ENCODE measurements around the gene MCAM. TPM values are rescaled to one million over a fixed set of nuclear protein-coding genes. Genes with fewer than 3 reads are reported as not detected.

The MCAM gene
- total RNA-seq, 1 experiment from 2014 or later = 124 TPM

- TF ChIP-seq EZH2 (IDR thresholded peaks at IDR 0.05; ENCODE audit: low read length, unreplicated experiment) (no peak), CTCF (conservative IDR thresholded peaks at IDR 0.05; ENCODE audit: low read depth, low read length) (peak; percentile 83)
- ChIA-PET CTCF (interaction anchor here (0.5 to 1.0 kb wide), 5 partner anchors 22 to 82 kb away, joined by 3 to 5 read pairs (median 3); partner anchors contain the start of gene CBL), POLR2A (ENCODE audit: unreplicated experiment) (no interaction called here)
- BruUV-seq (replicated peaks) = no TSS peak
- H3K27ac ChIP-seq (ENCODE audit: low read length) = no peak overlapping the region
- no peaks in the 10 kb centered on the region for H3K4me1 ChIP-seq (ENCODE audit: insufficient read depth, low read length)
- peak; percentile 89 for ATAC-seq
- no peaks in the 10 kb centered on the region for H3K27me3 ChIP-seq (ENCODE audit: low read length)
- H3K9ac ChIP-seq (ENCODE audit: low read length) = no peak overlapping the region
- peaks cover 29% of the 10 kb centered on the region for H3K36me3 ChIP-seq (ENCODE audit: low read depth, low read length)
- H3F3A ChIP-seq (ENCODE audit: low read length, unreplicated experiment) = no peaks in the 10 kb centered on the region
- no peaks in the 10 kb centered on the region for H4K20me1 ChIP-seq (ENCODE audit: low read length)
- no peaks in the 10 kb centered on the region for H3K9me2 ChIP-seq (replicated peaks; ENCODE audit: low read length)
- intact Hi-C loops (cut with micrococcal nuclease) = loop anchor here (1.0 to 2.0 kb wide), 2 partner anchors 78 to 88 kb away; partner anchors contain the start of gene CBL
- no peaks in the 10 kb centered on the region for H3K9me3 ChIP-seq (ENCODE audit: low read length)
- peak; percentile 73 for DNase-seq
- H3K79me2 ChIP-seq (ENCODE audit: low read length) = no peaks in the 10 kb centered on the region
- H3K4me2 ChIP-seq (ENCODE audit: low read length) = no peak overlapping the region
- no peak overlapping the region for H2AFZ ChIP-seq (ENCODE audit: low read length)
- no peak overlapping the region for H3K4me3 ChIP-seq (ENCODE audit: low read length)
These were observed 32.4 kb downstream of the MCAM start for GRCh38 chr11:119284344-119285157.

- TF ChIP-seq CTCF (conservative IDR thresholded peaks at IDR 0.05; ENCODE audit: low read depth, low read length) = no peak
- no peak for TF ChIP-seq EZH2 (IDR thresholded peaks at IDR 0.05; ENCODE audit: low read length, unreplicated experiment)
- no peak for TF ChIP-seq EZH2phosphoT487 (IDR thresholded peaks at IDR 0.05; ENCODE audit: borderline replicate concordance, low read length)
- Histone ChIP-seq H2AFZ (ENCODE audit: low read length) (no peak overlapping the region), H3K9me3 (ENCODE audit: low read length) (no peaks in the 10 kb centered on the region), H3K79me2 (ENCODE audit: low read length) (no peaks in the 10 kb centered on the region), H3F3A (ENCODE audit: low read length, unreplicated experiment) (no peaks in the 10 kb centered on the region), H3K9ac (ENCODE audit: low read length) (no peak overlapping the region), H3K9me2 (replicated peaks; ENCODE audit: low read length) (no peaks in the 10 kb centered on the region), H4K20me1 (ENCODE audit: low read length) (no peaks in the 10 kb centered on the region), H3K27me3 (ENCODE audit: low read length) (no peaks in the 10 kb centered on the region), H3K4me2 (ENCODE audit: low read length) (no peak overlapping the region), H3K4me3 (ENCODE audit: low read length) (no peak overlapping the region), H3K4me1 (ENCODE audit: insufficient read depth, low read length) (no peaks in the 10 kb centered on the region), H3K27ac (ENCODE audit: low read length) (no peak overlapping the region), H3K36me3 (ENCODE audit: low read depth, low read length) (peaks cover 27% of the 10 kb centered on the region; the same call in 1 of the 2 replicates)
- intact Hi-C loops (cut with micrococcal nuclease) = no loop called here
- CTCF ChIA-PET = no interaction called here
- no TSS peak for BruUV-seq (replicated peaks)
- ATAC-seq = no peak
- POLR2A ChIA-PET (ENCODE audit: unreplicated experiment) = interaction anchor here (0.7 kb wide), 1 partner anchor 53 kb away, joined by 4 read pairs; no protein-coding TSS in a partner anchor
- no peak for DNase-seq
These were observed 34.4 kb downstream of the MCAM start for GRCh38 chr11:119282495-119282894.

DNA sequence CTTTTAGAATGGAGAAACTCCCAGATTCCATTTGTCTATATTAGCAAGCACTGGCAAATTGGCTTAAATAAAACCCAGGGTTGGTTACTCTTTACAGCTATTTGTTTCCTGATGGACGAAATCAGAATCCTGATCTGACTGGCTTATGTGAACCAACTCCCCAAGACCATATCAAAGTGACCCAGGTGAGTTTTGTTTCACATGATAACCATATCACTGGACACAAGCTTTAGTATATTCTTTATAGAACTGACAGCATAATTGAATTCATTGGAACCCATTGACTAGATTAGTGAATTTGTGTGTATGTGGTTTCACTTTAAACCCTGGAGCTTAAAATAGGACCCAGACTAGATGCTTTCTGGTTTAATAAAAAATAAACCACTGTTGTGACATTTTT is 39.3 kb downstream of the MCAM start:
- H3K4me2 ChIP-seq (ENCODE audit: low read length) = no peak overlapping the region
- H3K79me2 ChIP-seq (ENCODE audit: low read length) = 0 out of 2 replicates have a peak, but pooled peaks cover 2% of the 10 kb centered on the region
- H3K27me3 ChIP-seq (ENCODE audit: low read length) = no peaks in the 10 kb centered on the region
- ATAC-seq (no peak), DNase-seq (no peak)
- BruUV-seq (replicated peaks) = no TSS peak
- no peak for TF ChIP-seq CTCF (conservative IDR thresholded peaks at IDR 0.05; ENCODE audit: low read depth, low read length)
- TF ChIP-seq EZH2phosphoT487 (IDR thresholded peaks at IDR 0.05; ENCODE audit: borderline replicate concordance, low read length) = no peak
- no peak for TF ChIP-seq EZH2 (IDR thresholded peaks at IDR 0.05; ENCODE audit: low read length, unreplicated experiment)
- H3K27ac ChIP-seq (ENCODE audit: low read length) = no peak overlapping the region
- no peak overlapping the region for H3K9ac ChIP-seq (ENCODE audit: low read length)
- H3K4me3 ChIP-seq (ENCODE audit: low read length) = no peak overlapping the region
- intact Hi-C loops (cut with micrococcal nuclease) = no loop called here
- H3K9me2 ChIP-seq (replicated peaks; ENCODE audit: low read length) = no peaks in the 10 kb centered on the region
- POLR2A ChIA-PET (ENCODE audit: unreplicated experiment) = no interaction called here
- no peaks in the 10 kb centered on the region for H4K20me1 ChIP-seq (ENCODE audit: low read length)
- peaks cover 34% of the 10 kb centered on the region for H3K36me3 ChIP-seq (ENCODE audit: low read depth, low read length)
- no peak overlapping the region for H2AFZ ChIP-seq (ENCODE audit: low read length)
- no peaks in the 10 kb centered on the region for H3F3A ChIP-seq (ENCODE audit: low read length, unreplicated experiment)
- no peaks in the 10 kb centered on the region for H3K4me1 ChIP-seq (ENCODE audit: insufficient read depth, low read length)
- CTCF ChIA-PET = no interaction called here
- H3K9me3 ChIP-seq (ENCODE audit: low read length) = no peaks in the 10 kb centered on the region
